RWPE1 (cell line): Measurements from ENCODE around the gene LGALS7.
"Not testable (repeated sequence)": the region's sequence is repeated elsewhere in the genome, so short reads cannot be mapped to it uniquely, and the experiment has no call there.

Experiments
- CTCF ChIA-PET: fragments of 350-600 bp; sonication (Branson Sonifier 250); formaldehyde crosslinking; extraction: SDS; loops from one replicate; lab custom pipeline; 2021; lab: Yijun Ruan, JAX
- POLR2A ChIA-PET: fragments of 400-600 bp; formaldehyde crosslinking; extraction: SDS; loops from one replicate; lab custom pipeline; 2020; ENCODE audit warnings: antibody characterized with exemption; ENCODE audit not compliant: low non-redundant PET; lab: Yijun Ruan, JAX
- DNase-seq: peaks from one replicate; pipeline ENCODE4 v3.0.0; 2012; ENCODE audit warnings: low spot score
- H3K27ac ChIP-seq: fragments of 450-650 bp; 2 replicates; pipeline ENCODE4 v1.5.1; 2017
- TF ChIP-seq, protein P1 (sequence below): fragments of 450-650 bp; conservative IDR thresholded peaks from 2 replicates; pipeline ENCODE4 v1.5.1; 2017; ENCODE audit warnings: low read depth, mild to moderate bottlenecking

The LGALS7 gene

DNA sequence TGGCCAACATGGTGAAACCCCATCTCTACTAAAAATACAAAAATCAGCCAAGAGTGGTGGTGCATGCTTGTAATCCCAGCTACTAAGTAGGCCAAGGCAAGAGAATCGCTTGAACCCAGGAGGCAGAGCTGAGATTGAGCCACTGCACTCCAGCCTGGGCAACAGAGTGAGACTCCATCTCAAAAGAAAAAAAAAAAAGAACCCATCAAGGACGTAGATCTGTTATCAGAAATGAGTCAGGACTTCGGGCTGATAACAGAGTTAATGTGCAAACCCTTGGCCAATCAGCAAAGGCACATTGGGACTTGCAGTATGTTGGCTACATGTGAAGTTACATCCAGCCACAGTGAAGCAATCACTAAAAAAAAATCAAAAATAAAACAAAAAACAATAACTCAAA is 10.9 kb upstream of the LGALS7 start:
- CTCF ChIA-PET, result no interaction called here
- no peak overlapping the region for H3K27ac ChIP-seq
- POLR2A ChIA-PET, result no interaction called here
- no peak for DNase-seq
- TF ChIP-seq, protein P1, sequence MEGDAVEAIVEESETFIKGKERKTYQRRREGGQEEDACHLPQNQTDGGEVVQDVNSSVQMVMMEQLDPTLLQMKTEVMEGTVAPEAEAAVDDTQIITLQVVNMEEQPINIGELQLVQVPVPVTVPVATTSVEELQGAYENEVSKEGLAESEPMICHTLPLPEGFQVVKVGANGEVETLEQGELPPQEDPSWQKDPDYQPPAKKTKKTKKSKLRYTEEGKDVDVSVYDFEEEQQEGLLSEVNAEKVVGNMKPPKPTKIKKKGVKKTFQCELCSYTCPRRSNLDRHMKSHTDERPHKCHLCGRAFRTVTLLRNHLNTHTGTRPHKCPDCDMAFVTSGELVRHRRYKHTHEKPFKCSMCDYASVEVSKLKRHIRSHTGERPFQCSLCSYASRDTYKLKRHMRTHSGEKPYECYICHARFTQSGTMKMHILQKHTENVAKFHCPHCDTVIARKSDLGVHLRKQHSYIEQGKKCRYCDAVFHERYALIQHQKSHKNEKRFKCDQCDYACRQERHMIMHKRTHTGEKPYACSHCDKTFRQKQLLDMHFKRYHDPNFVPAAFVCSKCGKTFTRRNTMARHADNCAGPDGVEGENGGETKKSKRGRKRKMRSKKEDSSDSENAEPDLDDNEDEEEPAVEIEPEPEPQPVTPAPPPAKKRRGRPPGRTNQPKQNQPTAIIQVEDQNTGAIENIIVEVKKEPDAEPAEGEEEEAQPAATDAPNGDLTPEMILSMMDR, result no peak

DNA sequence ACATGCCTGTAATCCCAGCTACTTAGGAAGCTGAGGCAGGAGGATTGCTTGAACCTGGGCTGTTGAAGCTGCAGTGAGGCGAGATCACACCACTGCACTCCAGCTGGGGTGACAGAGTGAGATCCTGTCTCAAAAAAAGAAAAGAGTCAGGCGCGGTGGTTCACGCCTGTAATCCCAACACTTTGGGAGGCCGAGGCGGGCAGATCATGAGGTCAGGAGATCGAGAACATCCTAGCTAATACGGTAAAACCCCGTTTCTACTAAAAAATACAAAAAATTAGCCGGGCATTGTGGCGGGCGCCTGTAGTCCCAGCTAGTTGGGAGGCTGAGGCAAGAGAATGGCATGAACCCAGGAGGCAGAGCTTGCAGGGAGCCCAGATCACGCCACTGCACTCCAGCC is 8.9 kb upstream of the LGALS7 start:
- POLR2A ChIA-PET, CTCF ChIA-PET, H3K27ac ChIP-seq, DNase-seq: not testable (repeated sequence)

- TF ChIP-seq, protein P1, result no peak
- no peak for DNase-seq
- POLR2A ChIA-PET, result no interaction called here
- CTCF ChIA-PET, result no interaction called here
- no peak overlapping the region for H3K27ac ChIP-seq
Observed at GRCh38 chr19:38781058-38781457, 7.7 kb upstream of the LGALS7 start.

DNA sequence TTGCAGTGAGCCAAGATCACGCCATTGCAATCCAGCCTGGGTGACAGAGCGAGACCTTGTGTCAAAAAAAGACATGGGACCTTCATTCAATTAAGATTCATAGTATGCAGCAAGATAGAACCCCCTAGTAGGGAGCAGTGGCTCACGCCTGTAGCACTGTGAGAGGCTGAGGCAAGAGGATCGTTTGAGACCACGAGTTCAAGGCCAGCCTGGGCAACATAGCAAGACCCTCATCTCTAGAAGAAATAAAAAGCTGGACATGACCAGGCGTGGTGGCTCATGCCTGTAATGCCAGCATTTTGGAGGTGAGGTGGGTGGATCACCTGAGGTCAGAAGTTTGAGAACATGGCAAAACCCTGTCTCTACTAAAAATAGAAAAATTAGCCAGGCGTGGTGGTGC is 7.1 kb upstream of the LGALS7 start:
- DNase-seq, result no peak
- TF ChIP-seq, protein P1, result no peak
- CTCF ChIA-PET, result no interaction called here
- POLR2A ChIA-PET, result no interaction called here
- H3K27ac ChIP-seq, result no peak overlapping the region

- H3K27ac ChIP-seq, result no peak overlapping the region
- no peak for DNase-seq
- CTCF ChIA-PET, result interaction anchor here (1.0 kb wide), 1 partner anchor 9 kb away, joined by 4 read pairs; no protein-coding TSS in a partner anchor
- TF ChIP-seq, protein P1, result no peak
- POLR2A ChIA-PET, result no interaction called here
Observed at GRCh38 chr19:38778733-38779132, 5.4 kb upstream of the LGALS7 start.

- peak overlapping the region; percentile 84 for H3K27ac ChIP-seq
- DNase-seq, result no peak
- ChIA-PET CTCF (interaction anchor here (0.6 to 1.0 kb wide), 2 partner anchors 12 to 64 kb away, joined by 3 to 4 read pairs; no protein-coding TSS in a partner anchor), POLR2A (no interaction called here)
- TF ChIP-seq, protein P1, result no peak
Observed at GRCh38 chr19:38774181-38774950, 1.0 kb upstream of the LGALS7 start.

GRCh38 chr19:38771569-38771968 is 1.7 kb downstream of the LGALS7 start:
- CTCF ChIA-PET, DNase-seq, H3K27ac ChIP-seq, POLR2A ChIA-PET: not testable (repeated sequence)

DNA sequence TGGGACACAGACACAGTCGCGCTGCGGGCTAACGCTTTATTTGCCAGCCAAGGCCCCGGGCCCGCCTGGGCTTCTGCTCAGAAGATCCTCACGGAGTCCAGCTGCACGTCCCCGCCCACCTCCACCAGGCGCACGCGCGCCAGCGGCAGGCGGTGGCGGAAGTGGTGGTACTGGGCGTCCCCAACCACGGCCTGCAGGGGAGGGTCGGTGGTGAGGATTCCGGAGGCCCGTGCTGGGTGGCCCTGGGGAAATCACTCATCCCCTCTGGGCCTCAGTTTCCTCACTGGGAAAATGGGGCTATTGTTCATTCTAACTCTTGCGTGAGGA is 2.4 kb downstream of the LGALS7 start:
- CTCF ChIA-PET, DNase-seq, POLR2A ChIA-PET, H3K27ac ChIP-seq: not testable (repeated sequence)

- H3K27ac ChIP-seq, POLR2A ChIA-PET, DNase-seq: not testable (repeated sequence)
- CTCF ChIA-PET, result interaction anchor here (0.7 to 1.4 kb wide), 5 partner anchors 9 to 301 kb away, joined by 3 to 6 read pairs (median 4); partner anchors contain the start of gene ECH1
Observed at GRCh38 chr19:38770228-38770948, 2.9 kb downstream of the LGALS7 start.
